HG03064 (cell line): Measurements from ENCODE around the gene IVL.

Experiments used
- ATAC-seq: cut with Tn5 transposase; IDR thresholded peaks from one replicate; pipeline ENCODE4 v1.9.1; 2021; ENCODE audit warnings: low read depth; ENCODE audit not compliant: unreplicated experiment

Gene IVL

GRCh38 chr1:152946248-152946647 lies 37.9 kb downstream of the IVL start:
- no peak for ATAC-seq

GRCh38 chr1:152946651-152947256 lies 38.4 kb downstream of the IVL start, which contains the start of gene SPRR5:
Gene SPRR5 (plus strand): TSS chr1:152947206. CDS start chr1:152948555, 1,349 bp downstream.
- no peak for ATAC-seq

- no peak for ATAC-seq
Measured at GRCh38 chr1:152951711-152952110, 43.4 kb downstream of the IVL start.

GRCh38 chr1:152953761-152954160 lies 45.4 kb downstream of the IVL start:
- no peak for ATAC-seq

- ATAC-seq = no peak
Measured at GRCh38 chr1:152954436-152954835, 46.1 kb downstream of the IVL start.

GRCh38 chr1:152957561-152957960 lies 49.2 kb downstream of the IVL start:
- ATAC-seq = no peak

- no peak for ATAC-seq
Measured at GRCh38 chr1:152959273-152959672, 50.9 kb downstream of the IVL start.

- no peak for ATAC-seq
Measured at GRCh38 chr1:152959801-152960451, 51.6 kb downstream of the IVL start.

GRCh38 chr1:152960452-152961044 lies 52.2 kb downstream of the IVL start:
- no peak for ATAC-seq
